Smooth muscle cell (in vitro differentiated cells): ENCODE measurements around the gene SPDYE8. TPM values are rescaled to one million over a fixed set of nuclear protein-coding genes. Genes with fewer than 3 reads are reported as not detected.
"Not testable (repeated sequence)": the region's sequence is repeated elsewhere in the genome, so short reads cannot be mapped to it uniquely, and the experiment has no call there.

Source experiments
- DNase-seq: peaks from one replicate; lab custom pipeline; 2025; ENCODE audit not compliant: unreplicated experiment; lab: John Stamatoyannopoulos, UW
- H2AFZ ChIP-seq: fragments of 200-600 bp; sonication (generic); 2 replicates; pipeline ENCODE4 v1.6.0; 2016; ENCODE audit warnings: antibody characterized with exemption, low read depth, mild to moderate bottlenecking
- H3F3A ChIP-seq: fragments of 200-600 bp; sonication (generic); 2 replicates; pipeline ENCODE4 v1.6.0; 2017; ENCODE audit warnings: antibody characterized with exemption, low read depth
- H3K27ac ChIP-seq: fragments of 200-600 bp; sonication (generic); 2 replicates; pipeline ENCODE4 v1.5.1; 2016; ENCODE audit warnings: low read depth, mild to moderate bottlenecking
- H3K27me3 ChIP-seq: fragments of 200-600 bp; sonication (generic); 2 replicates; pipeline ENCODE4 v1.6.1; 2016; ENCODE audit warnings: low read depth, mild to moderate bottlenecking
- H3K36me3 ChIP-seq: fragments of 200-600 bp; sonication (generic); 2 replicates; pipeline ENCODE4 v1.5.1; 2016; ENCODE audit warnings: low read depth
- H3K4me1 ChIP-seq: fragments of 200-600 bp; sonication (generic); 2 replicates; pipeline ENCODE4 v1.5.1; 2016; ENCODE audit warnings: low read depth
- H3K4me2 ChIP-seq: fragments of 200-600 bp; sonication (generic); 2 replicates; pipeline ENCODE4 v1.6.0; 2016; ENCODE audit warnings: mild to moderate bottlenecking
- H3K4me3 ChIP-seq: fragments of 200-600 bp; sonication (generic); 2 replicates; pipeline ENCODE4 v1.5.1; 2016; ENCODE audit warnings: mild to moderate bottlenecking
- H3K79me2 ChIP-seq: fragments of 200-600 bp; sonication (generic); 2 replicates; pipeline ENCODE4 v1.6.0; 2016; ENCODE audit warnings: low read depth, mild to moderate bottlenecking
- H3K9ac ChIP-seq: fragments of 200-600 bp; sonication (generic); 2 replicates; pipeline ENCODE4 v1.6.0; 2016; ENCODE audit warnings: low read depth
- H3K9me3 ChIP-seq: fragments of 200-600 bp; sonication (generic); replicated peaks from 2 replicates; pipeline ENCODE4 v1.5.1; 2016; ENCODE audit warnings: low read depth
- H4K20me1 ChIP-seq: fragments of 200-600 bp; sonication (generic); 2 replicates; pipeline ENCODE4 v1.6.0; 2016; ENCODE audit warnings: low read depth
- WGBS: methylation state at CpG from one replicate; pipeline ENCODE4 v1.1.7; 2016; ENCODE audit warnings: low lambda C conversion rate; 5-methylcytosine and 5-hydroxymethylcytosine counted together
- polyA plus RNA-seq: library from polyadenylated mRNA; unstranded; fragments of >200 nt; fragmentation: Nextera tagmentation; extraction: Ambion mirVana; gene quantifications from 2 replicates; pipeline ENCODE4 v1.2.1, GENCODE V29; 2016
- total RNA-seq: library from RNA; depleted of rRNA; stranded (reverse); fragments of >200 nt; gene quantifications from 2 replicates; pipeline ENCODE4 v1.2.3, GENCODE V29; 2014

The SPDYE8 gene, protein sequence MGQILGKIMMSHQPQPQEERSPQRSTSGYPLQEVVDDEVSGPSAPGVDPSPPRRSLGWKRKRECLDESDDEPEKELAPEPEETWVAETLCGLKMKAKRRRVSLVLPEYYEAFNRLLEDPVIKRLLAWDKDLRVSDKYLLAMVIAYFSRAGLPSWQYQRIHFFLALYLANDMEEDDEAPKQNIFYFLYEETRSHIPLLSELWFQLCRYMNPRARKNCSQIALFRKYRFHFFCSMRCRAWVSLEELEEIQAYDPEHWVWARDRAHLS
- total RNA-seq (not detected in 2 replicates), polyA plus RNA-seq (0.12 TPM in 1 of 2 replicates, not detected in the other)

DNA sequence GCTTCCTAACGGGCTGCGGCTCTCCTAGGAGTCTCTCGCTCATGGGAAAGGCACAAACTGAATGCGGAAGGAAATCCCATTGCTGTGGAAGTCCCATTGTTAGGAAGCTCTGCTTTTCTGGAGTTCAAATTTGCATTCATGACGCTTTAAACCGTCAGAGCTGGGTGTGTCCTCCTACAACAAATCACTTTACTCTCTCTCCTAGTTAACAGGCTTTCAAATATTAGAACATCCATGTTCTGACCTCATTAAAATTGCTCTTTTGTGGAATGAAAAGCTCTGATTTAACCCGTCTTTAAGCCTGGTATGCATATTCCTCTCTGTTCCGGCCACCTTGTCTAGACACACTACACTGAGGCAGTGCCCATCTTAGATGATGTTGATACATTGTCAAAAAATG is at the start of gene SPDYE8:
Gene SPDYE8 (minus strand): TSS at position 101 of the 400 bp plus-strand sequence. CDS start 1,800 bp downstream, outside the sequence.
- H3K4me3 ChIP-seq, H4K20me1 ChIP-seq, H3K4me2 ChIP-seq, H3K4me1 ChIP-seq, H3K27ac ChIP-seq, H3K36me3 ChIP-seq, DNase-seq, H3K9ac ChIP-seq, H3K27me3 ChIP-seq, H3K9me3 ChIP-seq, H3K79me2 ChIP-seq, H2AFZ ChIP-seq, H3F3A ChIP-seq: not testable (repeated sequence)
- WGBS = no CpG with 5 or more reads among the region's 8 CpGs

DNA sequence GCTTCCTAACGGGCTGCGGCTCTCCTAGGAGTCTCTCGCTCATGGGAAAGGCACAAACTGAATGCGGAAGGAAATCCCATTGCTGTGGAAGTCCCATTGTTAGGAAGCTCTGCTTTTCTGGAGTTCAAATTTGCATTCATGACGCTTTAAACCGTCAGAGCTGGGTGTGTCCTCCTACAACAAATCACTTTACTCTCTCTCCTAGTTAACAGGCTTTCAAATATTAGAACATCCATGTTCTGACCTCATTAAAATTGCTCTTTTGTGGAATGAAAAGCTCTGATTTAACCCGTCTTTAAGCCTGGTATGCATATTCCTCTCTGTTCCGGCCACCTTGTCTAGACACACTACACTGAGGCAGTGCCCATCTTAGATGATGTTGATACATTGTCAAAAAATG is 28.2 kb upstream of the SPDYE8 start, which contains the start of gene SPDYE11:
Gene SPDYE11 (minus strand): TSS at position 101 of the 400 bp plus-strand sequence. CDS start 1,800 bp downstream, outside the sequence.
- not testable (repeated sequence) for H3K27ac ChIP-seq, H3K4me1 ChIP-seq, H3F3A ChIP-seq, H3K9ac ChIP-seq, H3K27me3 ChIP-seq, H3K79me2 ChIP-seq, H3K4me2 ChIP-seq, H3K9me3 ChIP-seq, H4K20me1 ChIP-seq, H3K36me3 ChIP-seq, DNase-seq, H2AFZ ChIP-seq, H3K4me3 ChIP-seq
- no CpG with 5 or more reads among the region's 8 CpGs for WGBS

DNA sequence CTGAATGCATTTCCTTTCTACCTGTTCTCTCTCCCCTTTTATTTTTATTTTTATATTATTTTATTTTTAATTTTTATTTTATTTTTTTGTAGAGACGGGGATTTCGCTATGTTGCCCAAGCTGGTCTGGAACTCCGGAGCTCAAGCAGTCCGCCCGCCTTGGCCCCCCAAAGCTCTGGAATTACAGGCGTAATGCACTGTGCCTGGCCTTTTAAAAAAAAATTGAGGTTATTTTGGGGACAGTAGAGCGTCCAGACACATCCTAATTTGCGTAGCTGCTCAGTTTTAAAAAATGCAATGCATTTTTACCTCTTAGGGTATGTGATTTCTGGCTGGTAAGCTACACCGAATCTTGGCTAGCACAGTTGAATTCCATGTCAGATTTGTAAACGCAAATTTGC is 23.1 kb downstream of the SPDYE8 start:
- 28% methylated on average over 10 of the region's 10 CpGs for WGBS
- H3K36me3 ChIP-seq, H3F3A ChIP-seq, H3K27me3 ChIP-seq, H3K9me3 ChIP-seq, H2AFZ ChIP-seq, H3K9ac ChIP-seq, H4K20me1 ChIP-seq, H3K79me2 ChIP-seq, H3K27ac ChIP-seq, DNase-seq, H3K4me1 ChIP-seq: not testable (repeated sequence)
- H3K4me3 ChIP-seq = peak overlapping the region; percentile 67
- peak overlapping the region; percentile 88 for H3K4me2 ChIP-seq

DNA sequence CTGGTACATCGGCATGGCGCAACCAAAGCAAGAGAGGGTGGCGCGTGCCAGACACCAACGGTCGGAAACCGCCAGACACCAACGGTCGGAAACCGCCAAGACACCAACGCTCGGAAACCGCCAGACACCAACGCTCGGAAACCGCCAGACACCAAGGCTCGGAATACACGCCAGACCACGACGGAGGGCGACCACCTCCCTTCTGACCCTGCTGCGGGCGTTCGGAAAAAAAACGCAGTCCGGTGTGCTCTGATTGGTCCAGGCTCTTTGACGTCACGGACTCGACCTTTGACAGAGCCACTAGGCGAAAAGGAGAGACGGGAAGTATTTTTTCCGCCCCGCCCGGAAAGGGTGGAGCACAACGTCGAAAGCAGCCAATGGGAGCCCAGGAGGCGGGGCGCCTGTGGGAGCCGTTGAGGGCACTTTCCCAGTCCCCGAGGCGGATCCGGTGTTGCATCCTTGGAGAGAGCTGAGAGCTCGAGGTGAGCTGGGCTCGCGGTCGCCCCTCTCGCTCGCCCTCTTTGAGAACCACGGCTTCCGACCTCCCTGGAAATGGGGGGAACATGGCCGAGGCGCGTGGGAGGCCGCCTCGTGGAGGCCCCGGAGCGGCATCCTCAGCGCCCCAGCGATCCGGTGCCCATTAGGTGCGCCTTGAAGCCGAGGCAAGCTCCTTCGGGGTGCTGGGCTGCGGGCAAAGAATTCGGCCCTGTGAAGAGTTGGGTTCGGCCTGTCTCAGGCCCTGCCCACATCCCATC is 23.7 kb downstream of the SPDYE8 start:
- peak overlapping the region; percentile 78 for H3K4me2 ChIP-seq
- DNase-seq = not testable (repeated sequence)
- peak overlapping the region; percentile 52 for H2AFZ ChIP-seq

DNA sequence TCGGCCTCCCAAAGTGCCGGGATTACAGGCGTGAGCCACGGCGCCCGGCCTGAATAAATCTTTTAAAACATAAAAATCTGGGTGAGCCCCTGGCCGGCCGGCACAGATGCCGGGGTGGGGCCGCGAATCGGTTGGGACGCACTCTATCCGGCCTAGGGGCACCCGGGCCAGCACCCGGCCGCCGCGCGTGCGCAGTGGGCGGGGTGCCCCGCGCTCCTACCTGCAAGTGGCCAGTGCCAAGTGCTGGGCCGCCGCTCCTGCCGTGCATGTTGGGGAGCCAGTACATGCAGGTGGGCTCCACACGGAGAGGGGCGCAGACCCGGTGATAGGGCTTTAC is 24.2 kb downstream of the SPDYE8 start:
- H3K27me3 ChIP-seq, H3K9me3 ChIP-seq, H3K79me2 ChIP-seq, H3K36me3 ChIP-seq, DNase-seq, H4K20me1 ChIP-seq, H3K9ac ChIP-seq, H3F3A ChIP-seq, H3K4me1 ChIP-seq: not testable (repeated sequence)
- peak overlapping the region; percentile 52 for H2AFZ ChIP-seq
- H3K27ac ChIP-seq = peak overlapping the region; percentile 72
- H3K4me3 ChIP-seq = peak overlapping the region; percentile 67
- WGBS = under 1% methylated on average over 24 of the region's 30 CpGs
- peak overlapping the region; percentile 70 for H3K4me2 ChIP-seq

More for the DNA sequence above, 23.7 kb downstream of the SPDYE8 start:
- not testable (repeated sequence) for H3K4me1 ChIP-seq, H3K79me2 ChIP-seq, H3K36me3 ChIP-seq, H4K20me1 ChIP-seq, H3F3A ChIP-seq, H3K27me3 ChIP-seq, H3K9me3 ChIP-seq
- peak overlapping the region; percentile 26 for H3K9ac ChIP-seq
- peak overlapping the region; percentile 67 for H3K4me3 ChIP-seq
- H3K27ac ChIP-seq = peak overlapping the region; percentile 72
- WGBS = under 1% methylated on average over 52 of the region's 66 CpGs

DNA sequence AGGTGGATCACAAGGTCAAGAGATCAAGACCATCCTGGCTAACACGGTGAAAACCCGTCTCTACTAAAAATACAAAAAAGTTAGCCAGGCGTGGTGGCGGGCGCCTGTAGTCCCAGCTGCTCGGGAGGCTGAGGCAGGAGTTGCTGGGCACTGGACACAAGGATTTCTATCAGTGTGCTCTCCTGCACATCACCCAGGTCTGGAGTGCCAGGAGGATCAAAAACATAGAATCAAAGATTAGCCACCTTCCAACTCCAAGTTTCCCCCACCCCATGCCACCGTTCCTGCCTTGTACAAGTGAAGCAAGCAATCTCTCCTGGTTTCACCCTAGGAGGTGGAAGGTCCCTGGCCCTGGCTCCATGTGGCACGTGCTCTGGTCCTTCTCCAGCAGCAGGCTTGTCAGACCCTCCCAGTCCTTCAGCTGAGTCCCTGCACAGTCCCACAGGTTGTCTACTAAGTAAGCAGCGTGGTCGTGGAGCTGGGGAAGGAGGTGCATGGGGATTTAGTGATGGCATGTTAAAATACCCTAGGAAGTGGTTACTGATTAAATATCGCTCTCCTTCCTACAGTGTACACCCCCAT is 31.6 kb downstream of the SPDYE8 start:
- not testable (repeated sequence) for H3K4me2 ChIP-seq, H4K20me1 ChIP-seq, H3K36me3 ChIP-seq, H3K4me3 ChIP-seq, H3K4me1 ChIP-seq, H3K27me3 ChIP-seq, H3K9me3 ChIP-seq, H3F3A ChIP-seq, H3K79me2 ChIP-seq, H3K27ac ChIP-seq, H2AFZ ChIP-seq, H3K9ac ChIP-seq, DNase-seq
- WGBS = no CpG with 5 or more reads among the region's 11 CpGs

DNA sequence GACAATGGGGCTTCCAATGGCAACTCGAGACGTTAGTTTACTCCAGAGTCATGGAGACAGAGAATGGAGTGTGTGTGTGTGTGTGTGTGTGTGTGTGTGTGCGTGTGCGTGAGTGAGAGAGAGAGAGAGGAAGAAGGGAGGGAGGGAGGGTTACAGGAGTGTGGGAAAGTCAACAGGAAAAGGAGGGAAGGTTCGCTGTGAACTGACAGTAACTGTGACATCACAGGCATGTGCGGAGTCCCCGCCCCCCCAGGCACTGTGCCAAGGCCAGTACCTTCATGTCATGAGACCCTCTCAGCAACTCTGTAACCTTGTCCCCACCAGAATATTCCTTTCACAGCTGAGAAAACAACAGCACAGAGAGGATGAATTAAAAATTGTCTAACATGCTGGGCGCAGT is 32.1 kb downstream of the SPDYE8 start:
- H3K27ac ChIP-seq, DNase-seq, H4K20me1 ChIP-seq, H3K27me3 ChIP-seq, H3K4me2 ChIP-seq, H2AFZ ChIP-seq, H3K9me3 ChIP-seq, H3K79me2 ChIP-seq, H3F3A ChIP-seq, H3K4me1 ChIP-seq, H3K36me3 ChIP-seq, H3K4me3 ChIP-seq, H3K9ac ChIP-seq: not testable (repeated sequence)
- 85% methylated on average over 4 of the region's 8 CpGs for WGBS

DNA sequence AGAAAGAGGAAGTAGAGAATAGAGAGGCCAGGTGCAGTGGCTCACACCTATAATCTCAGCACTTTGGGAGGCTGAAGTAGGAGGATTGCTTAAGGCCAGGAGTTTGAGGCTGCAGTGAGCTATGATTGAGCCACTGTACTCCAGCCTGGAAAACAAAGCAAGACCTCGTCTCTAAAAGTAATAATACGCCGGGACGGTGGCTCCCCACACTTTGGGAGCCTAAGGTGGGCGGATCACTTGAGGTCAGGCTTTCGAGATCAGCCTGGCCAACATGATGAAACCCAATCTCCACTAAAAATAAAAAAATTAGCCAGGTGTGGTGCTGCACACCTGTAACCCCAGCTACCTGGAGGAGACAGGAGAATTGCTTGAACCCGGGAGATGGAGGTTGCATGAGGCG is 34.1 kb downstream of the SPDYE8 start:
- DNase-seq, H3K4me3 ChIP-seq: not testable (repeated sequence)
- WGBS = 98% methylated on average over 8 of the region's 8 CpGs

More for the DNA sequence above, 34.1 kb downstream of the SPDYE8 start:
- not testable (repeated sequence) for H3K27me3 ChIP-seq, H3K9me3 ChIP-seq, H3K79me2 ChIP-seq, H3K27ac ChIP-seq, H3K4me1 ChIP-seq, H3K9ac ChIP-seq, H3F3A ChIP-seq, H3K36me3 ChIP-seq, H4K20me1 ChIP-seq, H3K4me2 ChIP-seq, H2AFZ ChIP-seq
